GM19463 (cell line): Measurements from ENCODE around the gene UQCRC2.
A peak's percentile ranks its signal among the peaks of the same experiment; 100 is the strongest.
"Not testable (repeated sequence)": the region's sequence is repeated elsewhere in the genome, so short reads cannot be mapped to it uniquely, and the experiment has no call there.

ENCODE experiments used
- ATAC-seq: cut with Tn5 transposase; IDR thresholded peaks from one replicate; pipeline ENCODE4 v1.9.1; 2021; ENCODE audit warnings: mild to moderate bottlenecking, moderate library complexity; ENCODE audit not compliant: unreplicated experiment

Gene UQCRC2

DNA sequence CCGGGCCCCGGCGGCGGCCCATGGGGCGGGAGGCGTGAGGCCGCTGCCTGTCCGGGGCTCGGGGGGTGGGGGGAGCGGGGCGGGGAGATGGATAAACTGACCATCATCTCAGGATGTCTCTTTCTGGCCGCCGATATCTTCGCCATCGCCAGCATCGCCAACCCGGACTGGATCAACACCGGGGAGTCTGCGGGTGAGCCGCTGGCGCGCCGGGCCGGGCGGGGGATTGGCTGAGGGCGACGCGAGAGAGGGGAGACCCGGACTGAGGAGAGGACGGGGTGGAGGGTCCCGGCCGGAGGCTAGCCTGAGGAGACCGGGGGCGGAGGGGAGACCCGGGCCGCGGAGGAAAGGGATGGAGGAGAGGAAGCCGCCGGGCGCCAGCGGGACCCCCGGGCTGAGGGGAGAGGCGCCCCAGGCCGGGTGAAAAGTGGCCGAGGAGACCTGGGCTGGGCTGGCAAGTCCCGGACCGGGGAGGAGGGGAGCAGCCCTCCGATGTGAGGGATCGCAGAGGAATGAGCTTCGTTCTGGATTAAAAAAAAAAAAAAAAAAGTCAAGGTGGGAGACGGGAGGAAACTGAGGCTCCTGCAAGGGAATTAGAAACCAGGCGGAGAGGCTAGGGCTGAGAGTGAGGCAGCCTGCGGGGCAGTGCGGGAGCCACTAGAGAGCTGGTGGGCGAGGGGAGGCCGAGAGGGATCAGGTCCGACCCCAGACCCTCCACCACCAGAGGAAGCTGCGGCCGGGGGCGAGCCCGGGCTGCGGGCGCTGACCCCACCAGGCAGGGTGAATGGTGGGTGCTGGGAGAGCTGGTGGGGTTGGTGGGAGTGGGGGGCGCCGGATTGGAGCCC lies 55.3 kb downstream of the UQCRC2 start:
- ATAC-seq, result peak; percentile 15

DNA sequence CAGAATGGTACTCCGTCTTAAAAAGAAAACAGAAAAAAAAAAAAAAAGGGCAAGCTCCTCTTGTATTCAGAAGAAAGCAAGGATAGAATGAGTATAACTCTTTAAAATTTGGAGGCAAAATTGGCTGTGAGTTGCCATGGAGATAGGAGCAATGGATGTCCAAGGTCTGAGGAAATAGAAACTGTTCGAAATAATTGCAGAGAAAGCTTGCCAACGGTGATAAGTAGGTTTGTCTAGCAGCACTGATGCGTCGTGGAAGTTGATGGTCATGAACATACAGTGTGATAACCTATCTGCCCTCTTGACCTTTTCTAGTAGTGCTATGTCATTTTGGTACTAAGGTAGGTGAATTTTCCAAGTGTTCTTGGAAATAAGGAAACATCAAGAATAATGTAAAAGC lies 57.7 kb downstream of the UQCRC2 start:
- ATAC-seq, result no peak

DNA sequence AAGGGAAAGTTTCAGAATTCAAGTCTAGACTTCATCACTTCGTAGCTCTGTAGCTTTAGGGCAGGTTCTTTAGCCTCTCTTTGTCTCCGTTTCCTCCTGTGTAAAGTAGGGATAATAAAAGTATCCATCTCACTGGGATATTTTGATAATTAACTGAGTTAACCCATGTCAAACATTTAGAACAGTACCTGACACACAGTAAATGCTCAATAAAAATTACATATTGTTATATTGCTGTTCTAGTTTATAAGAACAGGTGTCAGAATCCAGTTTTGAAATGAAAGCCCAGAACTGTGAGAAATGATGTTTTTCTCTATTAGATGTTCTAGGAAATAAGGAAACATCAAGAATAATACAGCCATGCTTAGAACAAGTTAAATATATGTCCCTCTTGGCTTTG lies 59.1 kb downstream of the UQCRC2 start:
- ATAC-seq, result no peak

DNA sequence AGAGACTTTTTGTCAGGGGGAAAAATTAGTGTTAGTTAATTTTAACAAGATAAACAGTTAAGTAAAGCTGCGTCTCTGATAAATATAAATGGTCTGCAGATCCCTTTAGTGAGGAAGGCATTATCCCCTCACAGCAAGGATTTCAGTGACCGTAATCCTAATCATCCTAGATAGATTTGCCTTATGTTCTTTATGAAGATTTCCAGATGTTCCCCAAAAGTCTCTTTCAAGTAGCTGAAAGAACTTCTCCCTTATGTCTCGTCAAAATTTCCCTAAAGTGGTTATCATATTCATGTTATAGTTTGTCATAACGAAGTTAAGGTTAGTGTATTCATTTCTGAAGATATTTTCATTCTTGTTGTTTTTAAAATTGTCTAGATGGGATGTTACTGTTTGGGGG lies 60.3 kb downstream of the UQCRC2 start:
- no peak for ATAC-seq

DNA sequence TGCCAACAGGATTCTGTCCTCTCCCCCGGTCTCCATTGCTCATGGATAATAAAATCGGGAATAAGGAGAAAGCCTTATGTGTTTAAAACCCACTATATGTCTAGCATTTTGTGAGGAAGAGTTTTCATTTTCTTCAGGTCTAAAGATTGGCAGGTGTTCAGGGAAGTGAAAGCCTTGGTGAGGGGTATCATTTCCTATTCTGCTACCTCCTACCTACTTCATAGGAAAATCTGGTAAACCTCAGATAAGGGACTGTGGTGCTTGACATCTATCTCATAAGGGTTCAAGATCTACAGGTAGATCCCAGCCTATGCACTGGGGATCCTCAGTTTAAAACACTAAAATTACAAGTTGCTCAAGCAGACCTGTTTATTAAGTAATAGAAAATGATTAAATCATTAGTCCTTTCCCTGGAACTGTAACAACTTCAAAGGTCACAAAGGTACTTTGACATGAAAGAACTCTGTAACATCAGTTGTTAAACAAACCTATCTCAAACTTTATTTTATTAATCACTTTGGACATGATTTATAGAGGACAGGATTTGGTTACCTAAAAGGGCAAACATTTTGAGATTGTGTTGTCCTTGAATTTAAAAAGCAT lies 61.2 kb downstream of the UQCRC2 start:
- ATAC-seq, result no peak

DNA sequence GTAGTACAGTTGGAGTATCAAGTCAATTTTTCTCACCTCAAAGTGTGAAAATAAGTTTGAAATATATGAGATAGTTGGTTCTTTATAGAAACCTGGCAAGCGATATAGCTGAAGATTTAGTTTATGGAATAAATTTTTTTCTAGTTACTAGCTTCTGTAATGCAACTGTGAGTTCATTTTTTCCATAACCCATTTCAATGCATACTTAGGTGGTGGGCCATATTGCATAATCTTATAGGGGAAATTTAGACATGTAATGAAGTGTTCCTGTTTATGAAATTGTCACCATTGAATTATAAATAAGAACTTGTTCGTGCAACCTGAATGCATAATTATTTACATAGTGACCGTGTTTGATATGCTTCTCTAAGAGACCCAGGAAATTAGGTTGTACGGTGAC lies 63.8 kb downstream of the UQCRC2 start:
- no peak for ATAC-seq

DNA sequence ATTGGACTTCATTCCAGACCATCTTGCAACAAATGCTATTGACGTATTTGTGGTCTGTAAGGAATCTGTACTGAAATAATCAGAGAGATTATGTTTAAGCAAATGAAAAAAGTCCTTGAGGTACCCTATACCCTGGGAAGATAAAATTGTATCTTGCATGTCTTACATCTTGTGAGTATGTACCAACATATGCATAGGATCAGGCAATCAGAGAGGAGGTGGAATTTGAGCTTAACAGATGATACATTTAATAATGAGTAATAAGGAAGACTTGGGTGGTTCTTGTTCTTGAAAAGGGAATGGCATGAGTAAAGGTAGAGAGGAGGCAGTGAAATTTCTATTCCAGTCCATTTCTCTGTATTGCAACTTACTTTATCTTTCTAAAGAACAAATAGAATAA lies 65.4 kb downstream of the UQCRC2 start:
- no peak for ATAC-seq

DNA sequence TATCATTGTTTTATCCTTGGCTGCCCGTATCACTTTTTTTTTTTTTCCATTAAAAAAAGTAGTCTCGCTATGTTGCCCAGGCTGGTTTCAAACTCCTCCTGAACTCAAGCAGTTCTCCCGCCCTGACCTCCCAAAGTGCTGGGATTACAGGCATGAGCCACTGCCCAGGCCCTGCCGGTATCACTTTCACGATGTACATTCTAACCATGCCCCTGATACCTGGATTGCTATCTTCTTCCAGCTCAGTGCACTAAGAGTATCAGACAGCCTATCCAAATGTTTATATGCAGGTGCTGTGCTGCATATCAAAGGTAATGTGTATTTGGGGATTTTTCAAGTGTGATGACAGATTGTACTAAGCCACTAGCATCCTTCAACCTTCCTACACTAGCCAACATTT lies 69.0 kb downstream of the UQCRC2 start:
- ATAC-seq, result no peak

DNA sequence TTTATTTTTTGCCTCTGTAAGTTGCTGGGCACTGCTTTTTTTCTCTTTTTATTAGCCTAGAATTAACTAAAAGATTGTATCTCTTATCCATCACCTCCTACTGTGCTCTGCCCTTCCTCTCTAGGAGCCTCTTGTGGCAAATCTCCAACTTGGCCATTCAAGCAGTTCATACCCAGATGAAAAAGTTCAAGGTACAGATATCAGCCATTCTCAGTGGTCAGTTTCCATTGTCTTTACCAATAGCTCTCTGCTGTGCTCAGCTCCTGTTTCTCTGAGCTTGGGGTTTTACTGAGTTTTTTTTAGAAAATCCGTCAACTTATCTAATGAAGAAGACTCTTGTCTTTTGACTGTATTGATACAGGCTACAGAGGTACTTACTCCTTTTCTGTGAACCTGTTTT lies 70.3 kb downstream of the UQCRC2 start:
- ATAC-seq, result no peak

DNA sequence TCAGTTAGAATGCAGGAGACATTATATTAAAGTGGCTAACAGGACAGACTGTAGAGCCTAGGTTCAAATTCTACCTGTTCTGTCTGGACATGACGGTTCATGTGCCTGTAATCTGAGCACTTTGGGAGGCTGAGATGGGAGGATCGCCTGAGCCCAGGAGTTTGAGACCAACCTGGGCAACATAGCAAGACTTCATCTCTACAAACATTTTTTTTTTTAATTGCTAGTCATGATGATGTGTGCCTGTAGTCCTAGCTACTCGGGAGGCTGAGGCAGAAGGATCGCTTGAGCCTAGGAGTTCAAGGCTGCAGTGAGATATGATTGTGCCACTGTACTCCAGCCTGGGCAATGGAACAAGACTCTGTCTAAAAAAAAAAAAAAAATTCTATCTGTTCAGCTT lies 71.6 kb downstream of the UQCRC2 start:
- ATAC-seq, result not testable (repeated sequence)

DNA sequence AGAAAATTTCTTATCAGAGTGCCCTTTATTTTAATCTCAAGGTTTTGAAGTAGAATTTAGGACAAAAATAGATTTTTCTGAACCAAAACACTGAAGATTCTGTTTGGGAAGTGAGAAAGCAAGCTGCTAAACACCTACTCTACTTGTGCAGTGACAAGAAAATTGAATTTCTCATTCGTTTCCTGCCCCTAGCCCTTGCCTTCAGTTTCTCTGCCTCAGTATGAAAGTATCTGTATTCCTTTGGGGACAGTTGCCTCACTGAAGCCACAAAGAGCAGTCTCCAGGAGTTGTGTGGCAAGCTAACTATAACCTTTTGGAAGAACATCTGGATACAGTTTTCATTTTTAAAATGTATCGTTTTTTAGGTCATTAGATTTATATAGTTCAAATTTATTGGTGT lies 74.5 kb downstream of the UQCRC2 start:
- ATAC-seq, result no peak

DNA sequence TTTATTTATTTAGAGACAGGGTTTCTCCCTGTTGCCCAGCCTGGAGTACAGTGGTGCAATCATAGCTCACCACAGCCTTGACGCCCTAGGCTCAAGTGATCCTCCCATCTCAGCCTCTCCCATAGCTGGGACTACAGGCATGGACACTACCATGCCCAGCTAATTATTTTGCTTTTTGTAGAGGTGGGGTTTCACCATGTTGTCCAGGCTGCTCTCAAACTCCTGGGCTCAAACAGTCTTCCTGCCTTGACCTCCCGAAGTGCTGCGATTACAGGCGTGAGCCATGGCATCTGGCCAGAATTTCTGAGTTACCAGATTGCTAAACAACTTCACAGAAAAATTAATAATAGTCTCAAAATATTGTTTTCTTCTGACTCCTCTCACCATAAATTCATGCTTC lies 76.5 kb downstream of the UQCRC2 start:
- no peak for ATAC-seq

DNA sequence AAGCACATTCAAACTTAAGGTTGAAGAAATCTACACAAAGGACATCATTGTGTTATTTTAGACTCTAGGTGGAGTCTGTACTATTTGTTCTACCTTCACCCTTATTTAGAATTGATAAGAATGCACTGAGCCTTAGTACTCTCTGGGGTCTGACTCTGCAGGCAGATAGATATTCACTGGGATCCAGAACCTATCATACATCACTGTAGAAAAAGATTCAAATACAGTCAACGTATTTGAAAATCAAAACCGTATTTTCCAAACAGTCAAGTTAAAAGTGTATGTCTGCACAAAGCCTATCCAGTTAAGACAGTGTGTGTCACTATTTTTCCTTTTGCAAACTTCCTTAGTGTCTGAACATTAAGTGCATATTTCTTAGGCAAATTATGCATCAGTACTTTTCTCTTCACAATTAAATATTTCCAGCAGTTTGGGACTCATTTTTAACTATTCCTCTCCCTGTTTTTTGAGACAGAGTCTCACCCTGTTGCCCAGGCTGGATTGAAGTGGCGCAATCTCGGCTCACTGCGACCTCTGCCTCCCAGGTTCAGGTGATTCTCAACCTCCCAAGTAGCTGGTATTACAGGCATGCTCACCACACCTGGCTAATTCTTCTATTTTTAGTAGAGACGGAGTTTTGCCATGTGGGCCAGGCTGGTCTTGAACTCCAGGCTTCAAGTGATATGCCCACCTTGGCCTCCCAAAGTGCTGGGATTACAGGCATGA lies 77.1 kb downstream of the UQCRC2 start:
- no peak for ATAC-seq

DNA sequence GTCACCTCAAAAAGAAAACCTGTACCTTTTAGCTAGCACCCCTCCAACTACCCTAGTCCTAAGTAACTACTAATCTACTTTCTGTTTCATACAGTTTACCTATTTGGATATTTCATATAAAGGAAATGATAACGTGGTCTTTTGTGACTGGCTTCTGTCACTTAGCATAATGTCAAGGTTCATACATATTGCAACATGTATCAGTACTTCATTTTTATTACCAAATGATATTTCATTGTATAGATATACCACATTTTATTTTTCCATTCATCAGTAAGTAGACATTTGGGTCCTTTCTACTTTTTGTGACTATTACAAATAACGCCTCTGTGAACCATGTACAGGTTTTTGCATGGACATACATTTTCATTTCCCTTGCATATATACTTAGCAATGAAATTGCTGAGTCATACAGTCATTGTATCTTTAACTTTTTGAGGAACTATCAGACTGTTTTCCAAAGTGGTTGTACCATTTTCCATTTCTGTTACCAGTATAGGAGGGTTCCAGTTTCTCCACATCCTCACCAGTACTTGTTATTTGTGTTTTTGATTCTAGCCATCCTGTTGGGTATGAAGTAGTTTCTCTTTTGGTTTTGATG lies 78.4 kb downstream of the UQCRC2 start:
- no peak for ATAC-seq
